Ovary (tissue), 9 donors: ENCODE measurements around the gene ANKIB1. TPM values are rescaled to one million over a fixed set of nuclear protein-coding genes. Genes with fewer than 3 reads are reported as not detected.

Experiments used
- DNase-seq, 5 donors: peaks; one replicate each; pipeline ENCODE4 v3.0.0-alpha.2; 2019 to 2020
- H3K27ac ChIP-seq, 2 donors: fragments of 200-600 bp; one replicate each; pipeline versions ENCODE4 v1.5.1 to v1.8.0; 2019 to 2022
- H3K27me3 ChIP-seq: fragments of 200-600 bp; one replicate; pipeline ENCODE4 v1.8.0; 2022
- H3K36me3 ChIP-seq: fragments of 200-600 bp; sonication (generic); one replicate; pipeline ENCODE4 v1.5.1; 2019
- H3K4me1 ChIP-seq: one replicate; pipeline ENCODE4 v1.8.1; 2013; ENCODE audit warnings: mild to moderate bottlenecking, moderate library complexity; ENCODE audit not compliant: insufficient read depth
- H3K4me3 ChIP-seq: fragments of 200-600 bp; sonication (generic); one replicate; pipeline ENCODE4 v1.5.1; 2017
- H3K9me3 ChIP-seq, 2 donors: fragments of 200-600 bp in 1 of 2; sonication (generic) in 1 of 2; one replicate each; pipeline versions ENCODE4 v1.5.1 to v1.8.1; 2013 to 2019; ENCODE audit warnings: mild to moderate bottlenecking in 1 of 2, moderate library complexity in 1 of 2
- EP300 ChIP-seq: sonication (generic); formaldehyde crosslinking; IDR thresholded peaks from one replicate; pipeline ENCODE4 v1.6.1; 2017; ENCODE audit warnings: antibody characterized with exemption
- POLR2A ChIP-seq: fragments of 450-650 bp; IDR thresholded peaks from one replicate; pipeline ENCODE4 v1.6.1; 2017; ENCODE audit warnings: antibody characterized with exemption, mild to moderate bottlenecking, moderate library complexity
- WGBS, 3 donors: extraction: QIAGEN DNeasy Blood & Tissue Kit in 1 of 3; methylation state at CpG; one replicate each; pipeline versions ENCODE4 v1.1.5 to v1.1.7; 2013 to 2017; 5-methylcytosine and 5-hydroxymethylcytosine counted together
- intact Hi-C, 4 donors: fragments of 100-400 bp; cut with DNase I; formaldehyde crosslinking; loops; one replicate each; pipeline versions ENCODE4 v1.11.0 to v1.15.1; 2022 to 2023
- polyA plus RNA-seq, 2 donors: library from polyadenylated mRNA; stranded (reverse); fragments of 200-250 nt in 1 of 2; fragments of 350-450 nt in 1 of 2; fragmentation: Illumina TruSeq in 1 of 2; extraction: RNeasy Lipid Tissue Mini Kit (QIAGEN cat#74804) in 1 of 2; gene quantifications; one replicate each; pipeline ENCODE4 v1.2.3, GENCODE V29; 2013 to 2014
- total RNA-seq, 7 donors: library from RNA; depleted of rRNA in 2 of 7; stranded (reverse); fragments of >200 nt in 2 of 7; fragmentation: NEBNext Ultra II Directional in 3 of 7; extraction: Animal tissue kit (Norgen Biotek cat#: 25700) in 3 of 7; gene quantifications; one replicate each; pipeline versions ENCODE4 v1.1.0 to v1.2.4, GENCODE V29; 2016 to 2023
- TF ChIP-seq, protein P1 (sequence below), 3 donors: fragments of 450-650 bp in 2 of 3; fragments of 200-600 bp in 1 of 3; IDR thresholded peaks; one replicate each; pipeline versions ENCODE4 v1.5.1 to v1.8.0; 2016 to 2022; ENCODE audit warnings: antibody characterized with exemption in 3 of 3, mild to moderate bottlenecking in 1 of 3
- donor health status: DM: no; HTN: no; CAD: no; lungs with moderate emphysema.
- donor health status: DM: no; HTN: no; CAD: no.
- donor health status: Bipolar disorder and iron deficiency.
- donor health status: DM: yes; HTN: yes; CAD: no.
- donor health status: DM: no; HTN: no; CAD: no.
- donor health status: DM: yes; HTN: yes; CAD: no.

Gene ANKIB1
- total and polyA plus RNA-seq, 9 donors = 11.3 to 83.1 (median 60.1) TPM

DNA sequence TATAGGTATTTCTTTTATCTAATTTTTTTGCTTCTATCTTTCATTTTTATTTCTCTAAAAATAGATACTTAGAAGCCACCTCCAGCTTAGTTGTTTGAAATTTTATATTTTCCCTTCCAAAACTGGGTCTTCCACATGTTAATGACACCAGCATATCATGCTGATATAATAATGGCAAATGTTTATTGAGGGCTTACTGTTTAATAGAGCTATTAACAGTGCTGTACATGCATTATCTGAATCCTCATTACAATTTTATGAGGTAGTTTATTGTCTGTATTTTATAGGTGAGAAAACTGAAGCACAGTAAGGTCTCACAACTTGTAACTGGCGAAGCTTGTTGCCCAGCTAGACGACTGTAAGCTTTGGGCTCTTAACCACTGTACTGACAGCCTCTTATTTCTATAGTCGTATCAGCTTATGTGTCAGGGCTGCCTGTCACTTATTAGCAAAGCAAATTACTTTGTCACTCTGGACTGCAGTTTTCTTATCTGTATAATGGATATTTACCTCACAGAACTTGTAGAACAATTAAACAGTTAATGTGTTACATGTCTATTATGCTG is 51.2 kb downstream of the ANKIB1 start:
- TF ChIP-seq, protein P1, sequence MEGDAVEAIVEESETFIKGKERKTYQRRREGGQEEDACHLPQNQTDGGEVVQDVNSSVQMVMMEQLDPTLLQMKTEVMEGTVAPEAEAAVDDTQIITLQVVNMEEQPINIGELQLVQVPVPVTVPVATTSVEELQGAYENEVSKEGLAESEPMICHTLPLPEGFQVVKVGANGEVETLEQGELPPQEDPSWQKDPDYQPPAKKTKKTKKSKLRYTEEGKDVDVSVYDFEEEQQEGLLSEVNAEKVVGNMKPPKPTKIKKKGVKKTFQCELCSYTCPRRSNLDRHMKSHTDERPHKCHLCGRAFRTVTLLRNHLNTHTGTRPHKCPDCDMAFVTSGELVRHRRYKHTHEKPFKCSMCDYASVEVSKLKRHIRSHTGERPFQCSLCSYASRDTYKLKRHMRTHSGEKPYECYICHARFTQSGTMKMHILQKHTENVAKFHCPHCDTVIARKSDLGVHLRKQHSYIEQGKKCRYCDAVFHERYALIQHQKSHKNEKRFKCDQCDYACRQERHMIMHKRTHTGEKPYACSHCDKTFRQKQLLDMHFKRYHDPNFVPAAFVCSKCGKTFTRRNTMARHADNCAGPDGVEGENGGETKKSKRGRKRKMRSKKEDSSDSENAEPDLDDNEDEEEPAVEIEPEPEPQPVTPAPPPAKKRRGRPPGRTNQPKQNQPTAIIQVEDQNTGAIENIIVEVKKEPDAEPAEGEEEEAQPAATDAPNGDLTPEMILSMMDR (IDR thresholded peaks at IDR 0.05) = no peak
- TF ChIP-seq POLR2A (no peak), EP300 (no peak)
- H3K27ac ChIP-seq = no peak overlapping the region
- H3K4me1 ChIP-seq = peaks cover 1% of the 10 kb centered on the region
- H3K9me3 ChIP-seq = no peaks in the 10 kb centered on the region
- 90 to 95% (median 95%) methylated on average over 3 of the region's 3 CpGs for WGBS, 3 donors
- no peaks in the 10 kb centered on the region for H3K36me3 ChIP-seq
- no peak for DNase-seq
- H3K27me3 ChIP-seq = no peaks in the 10 kb centered on the region
- no peak overlapping the region for H3K4me3 ChIP-seq
- intact Hi-C loops = no loop called here

DNA sequence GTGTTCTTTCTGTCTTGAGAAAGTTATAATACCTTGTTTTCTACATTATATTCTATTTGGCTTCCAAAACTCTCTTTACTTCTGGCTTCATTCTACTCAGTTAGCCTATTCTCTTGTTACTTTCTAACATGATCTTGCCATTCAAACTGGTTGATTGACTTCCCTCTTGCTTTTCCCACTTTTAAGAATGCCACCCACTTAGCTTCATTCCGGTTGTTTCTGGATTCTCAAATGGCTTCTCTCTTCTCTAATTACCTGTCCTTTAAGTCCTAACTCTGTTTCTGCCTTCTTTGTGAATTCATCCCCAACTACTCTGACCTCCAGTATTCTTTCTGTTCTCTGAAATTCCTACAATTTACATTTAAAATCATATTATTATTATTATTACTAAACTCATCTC is 52.0 kb downstream of the ANKIB1 start:
- Histone ChIP-seq H3K36me3 (no peaks in the 10 kb centered on the region), H3K27me3 (no peaks in the 10 kb centered on the region), H3K9me3 (no peaks in the 10 kb centered on the region), H3K4me1 (peaks cover 1% of the 10 kb centered on the region), H3K27ac (no peak overlapping the region), H3K4me3 (no peak overlapping the region)
- intact Hi-C loops = no loop called here
- WGBS, 3 donors = 85 to 89% (median 86%) methylated on average over 1 of the region's 1 CpG
- no peak for DNase-seq
- TF ChIP-seq POLR2A = no peak
- TF ChIP-seq, protein P1 (IDR thresholded peaks at IDR 0.05) = no peak
- TF ChIP-seq EP300 = no peak

DNA sequence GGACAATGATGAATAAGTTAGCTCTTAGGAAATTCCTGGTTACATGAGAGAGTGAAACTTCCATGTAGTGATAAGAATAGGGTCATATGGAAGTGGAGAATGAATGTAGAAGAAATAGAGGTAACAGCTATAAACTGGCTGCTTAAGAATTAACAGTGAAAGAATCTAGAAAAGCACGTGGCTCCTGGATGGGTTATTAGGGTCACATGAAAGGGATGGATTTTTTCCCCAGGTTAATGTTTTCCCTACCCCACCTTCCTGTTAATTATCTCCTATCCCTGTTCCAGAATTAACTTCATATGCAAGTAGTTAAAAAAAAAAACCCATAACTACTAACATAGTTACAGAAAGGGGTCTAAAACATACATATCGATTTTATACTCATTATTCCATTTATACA is 58.0 kb downstream of the ANKIB1 start:
- no peaks in the 10 kb centered on the region for H3K36me3 ChIP-seq
- TF ChIP-seq EP300 (no peak), POLR2A (no peak)
- TF ChIP-seq, protein P1 (IDR thresholded peaks at IDR 0.05) = no peak
- DNase-seq = no peak
- intact Hi-C loops = no loop called here
- no peaks in the 10 kb centered on the region for H3K27me3 ChIP-seq
- H3K9me3 ChIP-seq = no peaks in the 10 kb centered on the region
- 90 to 96% (median 91%) methylated on average over 2 of the region's 2 CpGs for WGBS, 3 donors
- no peak overlapping the region for H3K4me3 ChIP-seq
- no peaks in the 10 kb centered on the region for H3K4me1 ChIP-seq
- H3K27ac ChIP-seq = no peak overlapping the region

DNA sequence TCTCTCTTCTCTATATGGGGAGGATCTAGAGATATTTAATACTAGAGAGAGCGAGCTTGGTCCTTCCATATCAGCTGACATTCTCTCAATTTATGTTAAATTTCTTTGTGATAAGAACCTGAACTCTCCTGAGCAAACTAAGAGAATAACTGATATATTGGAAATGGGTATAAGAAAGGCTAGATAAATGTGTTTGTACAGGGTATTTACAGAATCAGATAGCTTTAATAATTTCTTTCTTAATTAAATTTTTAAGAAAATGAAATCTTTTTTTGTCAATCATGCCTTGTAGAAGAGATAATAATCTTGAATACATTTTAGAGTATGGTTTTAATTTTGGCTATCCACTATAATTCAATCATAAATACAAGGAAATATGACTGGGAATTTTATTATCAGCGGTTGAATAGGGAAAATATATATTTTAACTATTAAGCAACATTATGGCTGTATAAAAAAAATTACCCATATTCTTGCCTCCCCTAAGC is 58.7 kb downstream of the ANKIB1 start:
- no peak for TF ChIP-seq POLR2A
- no peak for TF ChIP-seq EP300
- Histone ChIP-seq H3K36me3 (no peaks in the 10 kb centered on the region), H3K4me1 (no peaks in the 10 kb centered on the region), H3K27me3 (no peaks in the 10 kb centered on the region), H3K27ac (no peak overlapping the region), H3K4me3 (no peak overlapping the region), H3K9me3 (no peaks in the 10 kb centered on the region)
- intact Hi-C loops = no loop called here
- 96 to 98% (median 97%) methylated on average over 2 of the region's 2 CpGs for WGBS, 3 donors
- DNase-seq = no peak

DNA sequence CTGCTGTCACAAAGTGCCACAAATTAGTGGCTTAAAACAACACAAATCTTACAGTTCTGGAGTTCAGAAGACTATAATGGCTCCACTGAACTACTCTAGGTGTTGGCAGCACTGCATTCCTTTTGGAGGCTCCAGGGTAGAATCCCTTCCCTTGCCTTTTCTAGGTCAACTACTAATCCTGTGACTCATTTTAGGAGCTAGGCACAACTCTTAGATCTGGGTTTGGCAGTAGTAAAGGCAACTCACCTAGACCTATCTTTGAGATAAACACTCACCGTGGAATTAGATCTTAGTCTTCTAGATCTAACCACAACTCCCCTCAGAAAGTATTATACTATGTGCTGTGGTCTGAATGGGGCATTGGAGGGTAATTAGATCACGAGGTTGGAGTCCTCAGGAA is 60.4 kb downstream of the ANKIB1 start:
- DNase-seq = no peak
- Histone ChIP-seq H3K4me3 (no peak overlapping the region), H3K9me3 (no peaks in the 10 kb centered on the region), H3K4me1 (no peaks in the 10 kb centered on the region), H3K36me3 (no peaks in the 10 kb centered on the region), H3K27ac (no peak overlapping the region), H3K27me3 (no peaks in the 10 kb centered on the region)
- intact Hi-C loops = no loop called here
- 92 to 95% (median 93%) methylated on average over 2 of the region's 2 CpGs for WGBS, 3 donors
- TF ChIP-seq POLR2A (no peak), EP300 (no peak)
- TF ChIP-seq, protein P1 (IDR thresholded peaks at IDR 0.05) = no peak
